ENCODE measurements around the gene C10orf71. TPM values are rescaled to one million over a fixed set of nuclear protein-coding genes. Genes with fewer than 3 reads are reported as not detected.

C10orf71 gene
- total RNA-seq, 2 experiments from 2014 or later = not detected

DNA sequence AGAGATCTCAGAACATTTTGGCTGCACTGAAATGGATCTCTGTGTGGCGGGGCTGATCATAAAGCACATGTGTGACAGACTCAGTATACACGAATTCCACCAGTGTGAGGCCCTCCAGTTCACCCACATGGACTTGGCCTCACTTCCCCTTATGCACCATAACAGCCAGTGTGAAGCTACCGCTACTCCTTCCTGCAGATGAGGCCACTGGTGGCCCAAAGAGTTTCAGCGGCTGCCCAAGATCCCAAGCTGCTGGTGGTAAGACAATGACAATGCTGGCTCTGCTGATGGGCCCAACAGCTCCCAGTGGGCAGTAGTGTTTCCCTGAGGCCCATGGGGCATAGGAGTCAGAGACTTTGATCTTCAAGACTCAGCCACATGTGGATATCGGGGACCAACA is 21.0 kb upstream of the C10orf71 start:
- Mint-ChIP-seq H3K27ac (no peak overlapping the region), H3K27me3 (ENCODE audit: low read depth) (no peaks in the 10 kb centered on the region), H3K4me1 (ENCODE audit: low read depth) (no peaks in the 10 kb centered on the region), H3K4me3 (no peak overlapping the region), H3K36me3 (ENCODE audit: low read depth) (no peaks in the 10 kb centered on the region), H3K9me3 (no peaks in the 10 kb centered on the region)
- intact Hi-C loops (cut with micrococcal nuclease) = no loop called here
- CTCF ChIA-PET = interaction anchor here (0.7 kb wide), 1 partner anchor 246 kb away, joined by 3 read pairs; no protein-coding TSS in a partner anchor
- DNase-seq = no peak

- no peaks in the 10 kb centered on the region for H3K36me3 Mint-ChIP-seq (ENCODE audit: low read depth)
- DNase-seq = no peak
- H3K4me1 Mint-ChIP-seq (ENCODE audit: low read depth) = no peaks in the 10 kb centered on the region
- H3K27ac Mint-ChIP-seq = no peak overlapping the region
- no peaks in the 10 kb centered on the region for H3K27me3 Mint-ChIP-seq (ENCODE audit: low read depth)
- intact Hi-C loops (cut with micrococcal nuclease) = no loop called here
- CTCF ChIA-PET = interaction anchor here (0.7 kb wide), 1 partner anchor 245 kb away, joined by 3 read pairs; no protein-coding TSS in a partner anchor
- H3K9me3 Mint-ChIP-seq = no peaks in the 10 kb centered on the region
- H3K4me3 Mint-ChIP-seq = no peak overlapping the region
Observed at GRCh38 chr10:49278497-49278981, 20.4 kb upstream of the C10orf71 start.

DNA sequence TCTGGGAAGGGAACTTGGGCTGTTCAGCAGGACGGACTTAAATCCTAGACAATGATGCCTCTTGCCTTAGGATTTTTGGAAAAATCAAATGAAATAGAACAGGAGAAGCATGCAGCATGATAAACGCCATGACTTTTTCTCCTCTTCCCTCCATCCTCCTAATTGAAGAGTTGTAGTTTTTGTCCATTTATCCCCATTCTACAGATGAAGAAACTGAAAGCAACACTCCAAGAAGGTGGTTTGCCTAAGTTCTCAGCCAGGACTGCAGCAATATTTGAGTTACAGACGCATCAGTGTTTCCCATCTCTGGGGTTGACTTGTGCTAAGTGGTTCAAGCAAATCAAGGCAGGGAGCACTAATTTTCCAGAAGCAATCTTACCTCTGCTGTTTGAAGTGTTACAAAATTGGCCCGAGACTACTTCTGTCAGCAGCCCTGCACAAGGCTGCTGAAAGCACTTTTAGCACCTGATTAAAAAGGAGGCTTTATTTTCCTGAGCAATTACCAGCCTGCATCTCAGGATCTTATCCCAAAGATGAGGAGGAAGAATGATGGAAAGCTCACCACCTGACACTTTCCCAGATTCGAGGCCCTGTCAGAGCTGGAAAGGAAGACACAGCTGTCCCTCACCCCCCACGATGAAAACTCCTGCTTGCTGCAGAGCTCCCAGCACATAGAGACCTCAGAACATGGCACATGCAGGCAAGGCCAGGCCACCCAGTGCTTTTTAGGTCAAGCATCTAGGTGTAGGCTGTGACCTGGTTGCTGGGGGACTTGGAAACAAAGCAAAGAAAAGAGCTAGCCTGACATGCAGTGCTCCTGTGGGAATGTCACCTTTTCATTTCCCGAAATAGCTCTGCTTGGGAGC is 19.7 kb upstream of the C10orf71 start:
- H3K27me3 Mint-ChIP-seq (ENCODE audit: low read depth) = no peaks in the 10 kb centered on the region
- CTCF ChIA-PET = no interaction called here

GRCh38 chr10:49280001-49280408 is 19.0 kb upstream of the C10orf71 start:
- H3K27ac Mint-ChIP-seq = no peak overlapping the region
- no peaks in the 10 kb centered on the region for H3K9me3 Mint-ChIP-seq
- no peaks in the 10 kb centered on the region for H3K36me3 Mint-ChIP-seq (ENCODE audit: low read depth)
- H3K27me3 Mint-ChIP-seq (ENCODE audit: low read depth) = no peaks in the 10 kb centered on the region
- CTCF ChIA-PET = no interaction called here
- DNase-seq = no peak
- intact Hi-C loops (cut with micrococcal nuclease) = no loop called here
- no peak overlapping the region for H3K4me3 Mint-ChIP-seq
- no peaks in the 10 kb centered on the region for H3K4me1 Mint-ChIP-seq (ENCODE audit: low read depth)

More for the DNA sequence above, 19.7 kb upstream of the C10orf71 start:
- Mint-ChIP-seq H3K4me3 (no peak overlapping the region), H3K9me3 (no peaks in the 10 kb centered on the region), H3K36me3 (ENCODE audit: low read depth) (no peaks in the 10 kb centered on the region), H3K27ac (no peak overlapping the region), H3K4me1 (ENCODE audit: low read depth) (no peaks in the 10 kb centered on the region)
- no peak for DNase-seq
- intact Hi-C loops (cut with micrococcal nuclease) = no loop called here

- DNase-seq = no peak
- H3K4me1 Mint-ChIP-seq (ENCODE audit: low read depth) = no peaks in the 10 kb centered on the region
- H3K36me3 Mint-ChIP-seq (ENCODE audit: low read depth) = no peaks in the 10 kb centered on the region
- H3K27me3 Mint-ChIP-seq (ENCODE audit: low read depth) = no peaks in the 10 kb centered on the region
- intact Hi-C loops (cut with micrococcal nuclease) = no loop called here
- no peak overlapping the region for H3K27ac Mint-ChIP-seq
- CTCF ChIA-PET = interaction anchor here (2.2 kb wide), 1 partner anchor 17 kb away, joined by 6 read pairs; no protein-coding TSS in a partner anchor
- no peak overlapping the region for H3K4me3 Mint-ChIP-seq
- no peaks in the 10 kb centered on the region for H3K9me3 Mint-ChIP-seq
Observed at GRCh38 chr10:49281461-49281860, 17.5 kb upstream of the C10orf71 start.

GRCh38 chr10:49282306-49282705 is 16.7 kb upstream of the C10orf71 start:
- no peaks in the 10 kb centered on the region for H3K4me1 Mint-ChIP-seq (ENCODE audit: low read depth)
- DNase-seq = no peak
- no peak overlapping the region for H3K4me3 Mint-ChIP-seq
- no peaks in the 10 kb centered on the region for H3K36me3 Mint-ChIP-seq (ENCODE audit: low read depth)
- no peaks in the 10 kb centered on the region for H3K9me3 Mint-ChIP-seq
- no peaks in the 10 kb centered on the region for H3K27me3 Mint-ChIP-seq (ENCODE audit: low read depth)
- CTCF ChIA-PET = interaction anchor here (2.2 kb wide), 1 partner anchor 18 kb away, joined by 6 read pairs; no protein-coding TSS in a partner anchor
- H3K27ac Mint-ChIP-seq = no peak overlapping the region
- intact Hi-C loops (cut with micrococcal nuclease) = no loop called here

DNA sequence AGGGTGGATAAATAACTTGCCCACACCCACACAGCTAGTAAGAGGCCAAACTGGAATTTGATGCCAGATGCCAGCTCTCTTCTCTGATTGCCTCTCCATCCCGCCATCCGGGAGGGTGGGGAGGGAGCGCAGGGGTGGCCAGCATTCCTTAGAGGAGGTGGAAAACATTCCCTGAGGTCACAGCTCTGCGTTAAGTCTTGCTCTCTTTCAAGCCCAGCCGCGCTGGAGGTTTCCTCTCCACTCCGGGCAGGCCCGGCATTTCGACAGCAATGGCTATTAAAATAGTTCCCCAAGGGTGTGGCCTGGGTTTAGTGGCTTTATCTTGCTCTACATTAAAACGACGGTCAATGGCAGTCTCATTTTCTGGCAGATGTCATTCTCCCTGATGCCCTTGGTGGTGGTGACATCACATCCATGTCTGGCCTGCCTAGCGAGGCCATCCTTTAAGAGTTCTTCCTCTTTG is 16.1 kb upstream of the C10orf71 start:
- Mint-ChIP-seq H3K4me3 (no peak overlapping the region), H3K4me1 (ENCODE audit: low read depth) (no peaks in the 10 kb centered on the region), H3K36me3 (ENCODE audit: low read depth) (no peaks in the 10 kb centered on the region), H3K9me3 (no peaks in the 10 kb centered on the region), H3K27ac (no peak overlapping the region), H3K27me3 (ENCODE audit: low read depth) (no peaks in the 10 kb centered on the region)
- intact Hi-C loops (cut with micrococcal nuclease) = no loop called here
- no peak for DNase-seq
- CTCF ChIA-PET = interaction anchor here (2.2 kb wide), 1 partner anchor 19 kb away, joined by 6 read pairs; no protein-coding TSS in a partner anchor

DNA sequence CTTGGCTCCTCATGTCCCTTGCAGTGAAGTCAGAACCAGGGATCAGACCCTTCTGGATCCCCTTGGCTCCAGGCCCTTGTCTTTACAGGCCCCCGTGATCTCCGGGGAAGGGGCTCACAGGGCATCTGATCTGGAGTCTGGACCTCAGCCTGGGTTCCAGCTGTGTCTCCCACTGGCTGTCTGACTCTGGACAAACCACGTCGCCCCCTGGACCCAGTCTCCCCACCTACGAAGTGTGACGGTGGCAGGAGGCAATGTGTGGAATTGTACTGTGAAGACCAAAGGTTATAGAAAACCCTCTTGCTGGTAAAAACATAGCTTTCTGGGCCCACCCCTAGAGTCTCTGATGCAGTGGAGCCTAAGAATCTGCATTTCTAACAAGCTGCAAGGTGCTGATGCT is 15.5 kb upstream of the C10orf71 start:
- Mint-ChIP-seq H3K4me3 (no peak overlapping the region), H3K36me3 (ENCODE audit: low read depth) (no peaks in the 10 kb centered on the region), H3K27ac (no peak overlapping the region), H3K27me3 (ENCODE audit: low read depth) (no peaks in the 10 kb centered on the region), H3K4me1 (ENCODE audit: low read depth) (no peaks in the 10 kb centered on the region), H3K9me3 (no peaks in the 10 kb centered on the region)
- CTCF ChIA-PET = no interaction called here
- intact Hi-C loops (cut with micrococcal nuclease) = no loop called here
- DNase-seq = no peak

DNA sequence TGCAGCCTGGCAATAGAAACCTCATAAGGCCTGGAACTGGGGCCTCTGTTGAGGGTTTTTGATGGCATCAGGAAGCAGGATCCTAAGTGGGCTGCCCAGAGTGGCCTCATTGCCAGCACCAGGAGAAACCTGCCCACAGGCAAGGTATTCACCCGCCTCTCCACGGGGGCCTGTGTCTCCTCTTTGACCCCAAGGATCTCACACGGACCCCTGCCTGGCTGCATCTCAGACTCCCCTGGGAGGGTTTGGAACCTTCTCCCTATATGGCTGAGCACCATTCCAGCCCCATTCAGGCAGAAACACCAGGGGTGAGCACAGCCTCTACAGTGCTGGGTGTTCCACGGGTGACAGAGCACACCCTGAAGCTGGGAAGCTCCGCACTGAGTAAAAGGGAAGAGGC is 14.6 kb upstream of the C10orf71 start:
- Mint-ChIP-seq H3K27me3 (ENCODE audit: low read depth) (no peaks in the 10 kb centered on the region), H3K4me3 (no peak overlapping the region), H3K36me3 (ENCODE audit: low read depth) (no peaks in the 10 kb centered on the region), H3K27ac (no peak overlapping the region), H3K9me3 (no peaks in the 10 kb centered on the region), H3K4me1 (ENCODE audit: low read depth) (no peaks in the 10 kb centered on the region)
- CTCF ChIA-PET = no interaction called here
- intact Hi-C loops (cut with micrococcal nuclease) = no loop called here
- no peak for DNase-seq

DNA sequence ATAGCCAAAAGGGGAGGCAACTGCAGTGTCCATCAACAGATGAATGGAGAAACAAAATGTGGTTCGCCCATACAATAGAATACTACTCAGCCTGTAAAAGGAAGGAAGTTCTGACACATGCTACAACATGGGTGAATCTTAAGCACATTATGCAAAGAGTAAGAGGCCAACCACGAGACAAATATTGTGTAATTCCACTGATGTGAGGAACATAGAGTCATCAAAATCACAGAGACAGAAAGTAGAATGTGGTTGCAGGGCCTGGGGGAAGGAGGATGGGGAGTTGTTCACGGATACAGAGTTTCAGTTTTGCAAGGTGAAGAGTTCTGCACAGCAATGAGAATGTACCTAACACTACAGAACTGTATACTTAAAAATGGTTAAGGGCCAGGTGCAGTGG is 13.7 kb upstream of the C10orf71 start:
- Mint-ChIP-seq H3K4me1 (ENCODE audit: low read depth) (no peaks in the 10 kb centered on the region), H3K27ac (no peak overlapping the region), H3K27me3 (ENCODE audit: low read depth) (no peaks in the 10 kb centered on the region), H3K9me3 (no peaks in the 10 kb centered on the region), H3K4me3 (no peak overlapping the region), H3K36me3 (ENCODE audit: low read depth) (no peaks in the 10 kb centered on the region)
- no peak for DNase-seq
- CTCF ChIA-PET = no interaction called here
- intact Hi-C loops (cut with micrococcal nuclease) = no loop called here

DNA sequence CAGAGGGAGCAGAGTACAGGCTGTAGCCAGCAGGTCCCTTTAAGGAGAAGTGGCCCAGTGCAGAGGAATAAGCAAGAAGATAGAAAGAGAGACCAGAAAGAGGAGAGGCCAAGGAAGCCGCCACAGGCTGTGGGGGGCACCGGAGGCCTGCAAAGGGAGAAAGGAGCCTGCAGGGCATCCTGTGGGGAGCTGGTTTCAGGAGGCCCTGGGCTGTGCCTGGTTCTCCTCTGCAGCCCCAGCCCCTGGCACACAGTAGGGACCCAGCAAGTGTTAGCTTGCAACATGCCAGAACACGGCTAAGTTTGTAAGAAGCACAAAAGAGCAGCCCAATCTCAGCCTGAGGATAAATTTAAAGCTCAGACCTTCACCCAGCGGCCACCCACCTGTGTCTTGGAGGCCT is 12.3 kb upstream of the C10orf71 start:
- H3K36me3 Mint-ChIP-seq (ENCODE audit: low read depth) = no peaks in the 10 kb centered on the region
- no peaks in the 10 kb centered on the region for H3K4me1 Mint-ChIP-seq (ENCODE audit: low read depth)
- H3K27me3 Mint-ChIP-seq (ENCODE audit: low read depth) = no peaks in the 10 kb centered on the region
- H3K27ac Mint-ChIP-seq = no peak overlapping the region
- intact Hi-C loops (cut with micrococcal nuclease) = no loop called here
- H3K4me3 Mint-ChIP-seq = no peak overlapping the region
- no peak for DNase-seq
- no peaks in the 10 kb centered on the region for H3K9me3 Mint-ChIP-seq
- CTCF ChIA-PET = interaction anchor here (0.8 kb wide), 1 partner anchor 629 kb away, joined by 4 read pairs; no protein-coding TSS in a partner anchor

- Mint-ChIP-seq H3K27ac (no peak overlapping the region), H3K36me3 (ENCODE audit: low read depth) (no peaks in the 10 kb centered on the region), H3K27me3 (ENCODE audit: low read depth) (peaks cover 3% of the 10 kb centered on the region), H3K4me1 (ENCODE audit: low read depth) (no peaks in the 10 kb centered on the region), H3K4me3 (no peak overlapping the region), H3K9me3 (no peaks in the 10 kb centered on the region)
- no peak for DNase-seq
- CTCF ChIA-PET = no interaction called here
- intact Hi-C loops (cut with micrococcal nuclease) = no loop called here
Observed at GRCh38 chr10:49287689-49288340, 11.2 kb upstream of the C10orf71 start.
